Psoas muscle (tissue), 8 donors: Measurements from ENCODE around the gene USP46. TPM values are rescaled to one million over a fixed set of nuclear protein-coding genes. Genes with fewer than 3 reads are reported as not detected.

Experiments used
- ATAC-seq, 4 donors: fragments of 200-7000 bp; cut with Tn5 transposase; one replicate each; pipeline ENCODE4 v1.9.1; 2020; ENCODE audit warnings: moderate library complexity in 3 of 4, mild to moderate bottlenecking in 2 of 4
- DNase-seq, 2 donors: peaks; one replicate each; pipeline ENCODE4 v3.0.0-alpha.2; 2020
- H3K27ac ChIP-seq: fragments of 200-600 bp; one replicate; pipeline ENCODE4 v1.8.0; 2022
- H3K27me3 ChIP-seq, 3 donors: fragments of 200-600 bp in 1 of 3; one replicate each; pipeline versions ENCODE4 v1.6.1 to v1.8.0; 2013 to 2022; ENCODE audit warnings: low read length in 2 of 3, mild to moderate bottlenecking in 2 of 3, moderate library complexity in 1 of 3; ENCODE audit not compliant: insufficient read depth in 3 of 3
- H3K36me3 ChIP-seq, 2 donors: fragments of 200-600 bp in 1 of 2; one replicate each; pipeline versions ENCODE4 v1.6.1 to v1.8.0; 2013 to 2022; ENCODE audit warnings: low read depth in 1 of 2, mild to moderate bottlenecking in 1 of 2, moderate library complexity in 1 of 2; ENCODE audit not compliant: insufficient read depth in 1 of 2
- H3K4me1 ChIP-seq: fragments of 200-600 bp; one replicate; pipeline ENCODE4 v1.8.0; 2022
- H3K4me3 ChIP-seq: fragments of 200-600 bp; one replicate; pipeline ENCODE4 v1.8.0; 2022; ENCODE audit warnings: mild to moderate bottlenecking
- H3K9me3 ChIP-seq: fragments of 200-600 bp; one replicate; pipeline ENCODE4 v1.8.0; 2022
- CTCF ChIP-seq: fragments of 200-600 bp; IDR thresholded peaks from one replicate; pipeline ENCODE4 v1.8.0; 2022; ENCODE audit warnings: antibody characterized with exemption
- WGBS, 3 donors: extraction: QIAGEN DNeasy Blood & Tissue Kit; methylation state at CpG; one replicate each; pipeline versions ENCODE4 v1.1.6 to v1.1.7; 2013; 5-methylcytosine and 5-hydroxymethylcytosine counted together
- intact Hi-C, 2 donors: fragments of 100-400 bp; cut with DNase I; formaldehyde crosslinking; loops; one replicate each; pipeline versions ENCODE4 v1.11.0 to v1.14.2; 2022
- polyA plus RNA-seq, 3 donors: library from polyadenylated mRNA; stranded (reverse); fragments of 200-250 nt; gene quantifications; one replicate each; pipeline ENCODE4 v1.2.3, GENCODE V29; 2013
- total RNA-seq, 4 donors: library from RNA; stranded (reverse); fragmentation: NEBNext Ultra II Directional in 2 of 4; extraction: Animal tissue kit (Norgen Biotek cat#: 25700) in 2 of 4; gene quantifications; one replicate each; pipeline versions ENCODE4 v1.2.1 to v1.2.4, GENCODE V29; 2021 to 2023
- donor health status: healthy with polysubstance abuse.
- donor health status: DM: no; HTN: no; CAD: no; lungs with moderate emphysema.
- donor health status: Bipolar disorder and iron deficiency.
- donor health status: healthy.
- donor health status: DM: yes; HTN: yes; CAD: no.
- donor health status: DM: no; HTN: no; CAD: no.
- donor health status: DM: no; HTN: no; CAD: no.
- donor health status: DM: yes; HTN: yes; CAD: no.

The USP46 gene
- total and polyA plus RNA-seq, 7 donors, result 3.0 to 28.2 (median 13.0) TPM

GRCh38 chr4:52595001-52595400 is 64.1 kb downstream of the USP46 start:
- Histone ChIP-seq H3K36me3 (peaks cover 2 to 34% of the 10 kb centered on the region in 2 donors), H3K4me3 (no peak overlapping the region), H3K27me3 (no peaks in the 10 kb centered on the region), H3K4me1 (no peaks in the 10 kb centered on the region), H3K27ac (no peak overlapping the region), H3K9me3 (no peaks in the 10 kb centered on the region)
- no peak for ATAC-seq
- DNase-seq, result no peak
- intact Hi-C loops, result loop anchor here in 1 of 2 donors (10.0 kb wide), 1 partner anchor 60 kb away; the partner anchor contains the start of gene USP46
- TF ChIP-seq CTCF, result no peak
- 85 to 91% (median 87%) methylated on average over 2 of the region's 2 CpGs for WGBS, 3 donors

DNA sequence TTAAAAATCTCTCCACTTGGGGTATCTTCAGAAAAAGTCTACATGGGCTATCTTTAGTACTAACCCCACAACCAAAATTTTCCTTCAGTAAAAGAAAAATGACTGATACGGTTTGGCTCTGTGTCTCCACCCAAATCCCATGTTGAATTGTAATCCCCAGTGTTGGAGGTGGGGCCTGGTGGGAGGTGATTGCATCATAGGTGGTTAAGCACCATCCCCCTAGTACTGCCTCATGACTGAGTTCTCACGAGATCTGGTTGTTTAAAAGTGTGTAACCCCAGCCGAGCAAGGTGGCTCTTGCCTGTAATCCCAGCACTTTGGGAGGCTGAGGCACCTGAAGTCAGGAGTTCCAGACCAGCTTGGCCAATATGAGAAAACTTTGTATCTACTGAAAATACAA is 66.8 kb downstream of the USP46 start:
- DNase-seq, result no peak
- ATAC-seq, result no peak
- intact Hi-C loops, result loop anchor here (5.0 to 10.0 kb wide), 2 partner anchors 63 to 70 kb away; partner anchors contain the start of gene USP46 (in 1 of the 2)
- Histone ChIP-seq H3K27ac (no peak overlapping the region), H3K36me3 (peaks cover 0 to 20% of the 10 kb centered on the region in 2 donors), H3K4me1 (no peaks in the 10 kb centered on the region), H3K9me3 (no peaks in the 10 kb centered on the region), H3K27me3 (no peaks in the 10 kb centered on the region), H3K4me3 (no peak overlapping the region)
- no peak for TF ChIP-seq CTCF
- 88 to 91% (median 89%) methylated on average over 3 of the region's 3 CpGs for WGBS, 3 donors

GRCh38 chr4:52588771-52589591 is 70.1 kb downstream of the USP46 start:
- no peak overlapping the region for H3K27ac ChIP-seq
- intact Hi-C loops, result no loop called here
- H3K9me3 ChIP-seq, result no peaks in the 10 kb centered on the region
- H3K4me1 ChIP-seq, result peaks cover 9% of the 10 kb centered on the region
- no peak for TF ChIP-seq CTCF
- DNase-seq (no peak), ATAC-seq (no peak)
- H3K4me3 ChIP-seq, result no peak overlapping the region
- WGBS, 3 donors, result 60 to 67% (median 62%) methylated on average over 13 of the region's 13 CpGs
- H3K36me3 ChIP-seq, result peaks cover 0 to 6% of the 10 kb centered on the region in 2 donors
- no peaks in the 10 kb centered on the region for H3K27me3 ChIP-seq

DNA sequence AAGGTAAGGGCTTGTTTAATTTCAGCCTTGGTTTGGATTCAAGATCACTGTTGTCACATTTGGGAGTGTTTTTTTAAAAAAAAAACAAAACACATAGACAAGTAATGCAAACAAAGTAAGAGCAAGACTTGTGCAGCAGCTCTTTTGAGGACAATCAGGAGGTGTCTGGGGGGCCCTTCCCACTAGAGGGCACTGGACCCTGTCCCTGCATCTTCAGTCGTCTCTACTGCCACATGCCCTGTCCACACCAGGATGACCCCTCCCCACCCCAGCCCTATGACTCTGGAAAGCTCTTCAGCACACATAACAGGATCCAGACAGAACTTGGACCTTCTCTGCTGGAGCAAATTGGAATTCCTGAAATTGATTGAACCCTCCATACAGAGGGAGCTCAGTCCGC is 71.0 kb downstream of the USP46 start:
- Histone ChIP-seq H3K9me3 (no peaks in the 10 kb centered on the region), H3K27ac (no peak overlapping the region), H3K27me3 (no peaks in the 10 kb centered on the region), H3K4me3 (no peak overlapping the region), H3K4me1 (peaks cover 9% of the 10 kb centered on the region), H3K36me3 (peaks cover 0 to 6% of the 10 kb centered on the region in 2 donors)
- intact Hi-C loops, result no loop called here
- DNase-seq (peak in 1 of 2 donors; percentile 51), ATAC-seq (peak in 3 of 4 donors; percentile 81 to 85 (median 84))
- TF ChIP-seq CTCF, result peak; percentile 46
- WGBS, 3 donors, result 46 to 60% (median 52%) methylated on average over 2 of the region's 2 CpGs
